Endothelial cell of umbilical vein (primary cell): Measurements from ENCODE around the gene PTPN14. TPM values are rescaled to one million over a fixed set of nuclear protein-coding genes. Genes with fewer than 3 reads are reported as not detected.

ENCODE experiments used
- BruUV-seq: library from RNA; stranded (reverse); fragments of 400-500 nt; replicated peaks from 2 replicates; lab custom pipeline; 2021; lab: Mats Ljungman, UMichigan
- CTCF ChIA-PET: fragments of 300-600, 350-600 bp; sonication (Branson Sonifier 250); formaldehyde crosslinking; loops from one replicate; lab custom pipeline; 2021; ENCODE audit warnings: antibody characterized with exemption, inconsistent platforms; lab: Charles Lee
- POLR2A ChIA-PET: fragments of 300-600, 350-600 bp; sonication (Branson Sonifier 250); formaldehyde crosslinking; loops from one replicate; lab custom pipeline; 2021; ENCODE audit warnings: antibody characterized with exemption, inconsistent platforms; lab: Charles Lee
- DNase-seq: peaks from one replicate; pipeline ENCODE4 v3.0.0-alpha.2; 2011; ENCODE audit warnings: low read depth, low spot score
- FAIRE-seq: peaks from 2 replicates; lab custom pipeline; 2011; peaks lifted over from hg19 to GRCh38; lab: Jason Lieb, UNC
- H2AFZ ChIP-seq: 2 replicates; pipeline ENCODE4 v1.6.0; 2012; ENCODE audit warnings: low read depth, low read length, control low read depth, inconsistent platforms
- H3K27ac ChIP-seq: 2 replicates; pipeline ENCODE4 v1.5.1; 2011; ENCODE audit warnings: low read depth, mild to moderate bottlenecking, control low read depth, low read length, moderate library complexity; ENCODE audit not compliant: insufficient read depth
- H3K27me3 ChIP-seq, 2 experiments: 2 replicates each; pipeline versions ENCODE4 v1.6.0 to v1.6.1; 2011; ENCODE audit warnings: low read length in 2 of 2, mixed read lengths in 1 of 2; ENCODE audit not compliant: control insufficient read depth in 2 of 2, insufficient read depth in 2 of 2
- H3K36me3 ChIP-seq, 2 experiments: 2 replicates in 1 of 2; 3 replicates in 1 of 2; pipeline ENCODE4 v1.5.1; 2011; ENCODE audit warnings: low read length in 2 of 2, mild to moderate bottlenecking in 1 of 2, moderate library complexity in 1 of 2; ENCODE audit not compliant: control insufficient read depth in 2 of 2, insufficient read depth in 2 of 2; ENCODE audit errors: extremely low read depth in 1 of 2
- H3K4me1 ChIP-seq: 3 replicates; pipeline ENCODE4 v1.5.1; 2011; ENCODE audit warnings: mild to moderate bottlenecking, low read length; ENCODE audit not compliant: control insufficient read depth, insufficient read depth; ENCODE audit errors: extremely low read depth
- H3K4me2 ChIP-seq: 2 replicates; pipeline ENCODE4 v1.6.1; 2011; ENCODE audit warnings: low read length, control low read depth, mixed read lengths; ENCODE audit not compliant: insufficient read depth
- H3K4me3 ChIP-seq, 3 experiments: fragments of 200-600 bp in 1 of 3; sonication (generic), shearing (Covaris generic) in 1 of 3; replicated peaks in 1 of 3; 2 replicates each; pipeline ENCODE4 v1.5.1; 2011 to 2016; ENCODE audit warnings: control low read depth in 3 of 3, low read length in 3 of 3, mild to moderate bottlenecking in 2 of 3, inconsistent platforms in 1 of 3, low read depth in 1 of 3, moderate library complexity in 1 of 3; ENCODE audit not compliant: insufficient read depth in 1 of 3
- H3K79me2 ChIP-seq: 2 replicates; pipeline ENCODE4 v1.6.0; 2012; ENCODE audit warnings: low read length, inconsistent platforms; ENCODE audit not compliant: control insufficient read depth, insufficient read depth
- H3K9ac ChIP-seq: replicated peaks from 2 replicates; pipeline ENCODE3; 2011; ENCODE audit warnings: low read length, control low read depth; ENCODE audit not compliant: insufficient read depth; ENCODE audit errors: extremely low read depth
- H3K9me1 ChIP-seq: replicated peaks from 3 replicates; pipeline ENCODE4 v1.6.0; 2011; ENCODE audit warnings: mild to moderate bottlenecking, low read length; ENCODE audit not compliant: control insufficient read depth, insufficient read depth; ENCODE audit errors: extremely low read depth
- H3K9me3 ChIP-seq: replicated peaks from 2 replicates; pipeline ENCODE4 v1.5.1; 2012; ENCODE audit warnings: low read length, inconsistent platforms; ENCODE audit not compliant: control insufficient read depth, insufficient read depth
- H4K20me1 ChIP-seq: replicated peaks from 2 replicates; pipeline ENCODE3; 2011; ENCODE audit warnings: mild to moderate bottlenecking, low read length; ENCODE audit not compliant: control insufficient read depth, insufficient read depth; ENCODE audit errors: extremely low read depth
- EZH2 ChIP-seq: IDR thresholded peaks from 2 replicates; pipeline ENCODE4 v1.6.1; 2012; ENCODE audit warnings: borderline replicate concordance, low read depth, mild to moderate bottlenecking, moderate library complexity, low read length, inconsistent platforms; ENCODE audit not compliant: severe bottlenecking
- FOS ChIP-seq: IDR thresholded peaks from 2 replicates; pipeline ENCODE4 v1.6.1; 2011; ENCODE audit warnings: mild to moderate bottlenecking, low read length, moderate library complexity, borderline replicate concordance; ENCODE audit not compliant: insufficient read depth
- GATA2 ChIP-seq: IDR thresholded peaks from 2 replicates; pipeline ENCODE4 v1.7.0; 2011; ENCODE audit warnings: low read depth, mild to moderate bottlenecking, moderate library complexity, mixed read lengths, low read length; ENCODE audit not compliant: insufficient read length, insufficient read depth
- JUN ChIP-seq: IDR thresholded peaks from 2 replicates; pipeline ENCODE4 v1.6.1; 2011; ENCODE audit warnings: borderline replicate concordance, low read depth; ENCODE audit not compliant: insufficient read length, insufficient read depth
- MYC ChIP-seq: IDR thresholded peaks from one replicate; pipeline ENCODE4 v1.6.1; 2011; ENCODE audit warnings: mild to moderate bottlenecking, low read depth, low read length
- POLR2AphosphoS5 ChIP-seq: IDR thresholded peaks from 2 replicates; pipeline ENCODE4 v1.6.1; 2012; ENCODE audit warnings: low read depth, mild to moderate bottlenecking, control low read depth, low read length, moderate library complexity; ENCODE audit not compliant: insufficient read depth
- dilution Hi-C: fragments of 300-500 bp; cut with MboI; formaldehyde crosslinking; loops from one replicate; pipeline ENCODE4 v1.15.0; 2019; ENCODE audit warnings: low sequenced_read_pairs; ENCODE audit not compliant: extremely low pct_ligation_motif_present
- intact Hi-C: fragments of 100-400 bp; cut with micrococcal nuclease; formaldehyde crosslinking; loops from one replicate; pipeline ENCODE4 v1.10.0; 2022
- polyA plus RNA-seq, 4 experiments: library from polyadenylated mRNA; depleted of rRNA in 3 of 4; stranded (reverse) in 3 of 4; unstranded in 1 of 4; fragments of >200 nt; gene quantifications; 2 replicates each; pipeline versions ENCODE4 v1.2.1 to v1.2.3, GENCODE V29; 2011 to 2012; ENCODE audit warnings: missing spikeins in 1 of 4
- total RNA-seq: library from RNA; stranded (reverse); gene quantifications from 2 replicates; pipeline ENCODE4 v1.2.3, GENCODE V29; 2021
- TF ChIP-seq, protein P1 (sequence below), 2 donors: IDR thresholded peaks; 1 replicate in 1 of 2; 2 replicates in 1 of 2; pipeline ENCODE4 v1.5.1; 2011; ENCODE audit warnings: low read length in 2 of 2, mild to moderate bottlenecking in 2 of 2, moderate library complexity in 2 of 2, control low read depth in 1 of 2, inconsistent platforms in 1 of 2, low read depth in 1 of 2; ENCODE audit not compliant: insufficient read depth in 1 of 2; ENCODE audit errors: extremely low read depth in 1 of 2

The PTPN14 gene
- total and polyA plus RNA-seq, 2 donors (not counting 3 experiments of a cell fraction or from before 2014, with no cell fraction given), result 18.5 to 93.0 TPM

DNA sequence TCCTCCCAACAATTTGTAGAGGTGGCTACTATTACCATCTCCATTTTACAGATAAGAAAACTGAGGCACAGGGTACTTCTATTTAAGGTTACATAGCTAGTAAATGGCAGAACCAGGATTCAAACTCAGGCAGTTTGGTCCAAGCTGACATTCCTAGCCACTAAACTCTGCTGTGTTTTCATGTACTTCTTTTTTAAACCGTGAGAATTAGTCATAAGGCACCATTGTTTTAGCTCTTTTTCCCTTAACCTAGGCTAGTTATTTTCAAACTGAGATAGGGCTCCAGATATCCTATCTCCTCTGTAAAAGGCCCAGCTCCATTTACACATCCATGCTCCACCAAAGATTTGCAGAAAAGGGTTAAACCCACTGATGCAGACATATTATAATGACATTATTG, 92.9 kb downstream of the PTPN14 start:
- no peaks in the 10 kb centered on the region for H3K9me3 ChIP-seq
- DNase-seq, result peak; percentile 58
- H3K79me2 ChIP-seq, result peaks cover 84% of the 10 kb centered on the region
- H4K20me1 ChIP-seq, result no peaks in the 10 kb centered on the region
- H3K4me1 ChIP-seq, result peaks cover 53% of the 10 kb centered on the region
- H3K4me3 ChIP-seq, result no peak overlapping the region
- H3K9me1 ChIP-seq, result no peaks in the 10 kb centered on the region
- intact Hi-C loops (no loop called here), dilution Hi-C loops (no loop called here)
- no peak overlapping the region for H3K4me2 ChIP-seq
- CTCF ChIA-PET, result interaction anchor here (0.8 to 2.8 kb wide), 15 partner anchors 8 to 127 kb away, joined by 3 to 11 read pairs (median 3); no protein-coding TSS in a partner anchor
- H3K9ac ChIP-seq, result no peak overlapping the region
- H3K27me3 ChIP-seq, result no peaks in the 10 kb centered on the region
- FAIRE-seq, result peak; percentile 63
- no peak overlapping the region for H2AFZ ChIP-seq
- peaks cover 0 to 2% of the 10 kb centered on the region in 2 experiments for H3K36me3 ChIP-seq
- H3K27ac ChIP-seq, result no peak overlapping the region
- no peak for TF ChIP-seq POLR2AphosphoS5
- TF ChIP-seq MYC, result no peak
- TF ChIP-seq JUN, result no peak
- TF ChIP-seq, protein P1, sequence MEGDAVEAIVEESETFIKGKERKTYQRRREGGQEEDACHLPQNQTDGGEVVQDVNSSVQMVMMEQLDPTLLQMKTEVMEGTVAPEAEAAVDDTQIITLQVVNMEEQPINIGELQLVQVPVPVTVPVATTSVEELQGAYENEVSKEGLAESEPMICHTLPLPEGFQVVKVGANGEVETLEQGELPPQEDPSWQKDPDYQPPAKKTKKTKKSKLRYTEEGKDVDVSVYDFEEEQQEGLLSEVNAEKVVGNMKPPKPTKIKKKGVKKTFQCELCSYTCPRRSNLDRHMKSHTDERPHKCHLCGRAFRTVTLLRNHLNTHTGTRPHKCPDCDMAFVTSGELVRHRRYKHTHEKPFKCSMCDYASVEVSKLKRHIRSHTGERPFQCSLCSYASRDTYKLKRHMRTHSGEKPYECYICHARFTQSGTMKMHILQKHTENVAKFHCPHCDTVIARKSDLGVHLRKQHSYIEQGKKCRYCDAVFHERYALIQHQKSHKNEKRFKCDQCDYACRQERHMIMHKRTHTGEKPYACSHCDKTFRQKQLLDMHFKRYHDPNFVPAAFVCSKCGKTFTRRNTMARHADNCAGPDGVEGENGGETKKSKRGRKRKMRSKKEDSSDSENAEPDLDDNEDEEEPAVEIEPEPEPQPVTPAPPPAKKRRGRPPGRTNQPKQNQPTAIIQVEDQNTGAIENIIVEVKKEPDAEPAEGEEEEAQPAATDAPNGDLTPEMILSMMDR (IDR thresholded peaks at IDR 0.05; ENCODE audit: extremely low read depth in 1 of 2, insufficient read depth in 1 of 2, low read depth in 1 of 2, low read length in 2 of 2), result no peak
- TF ChIP-seq EZH2, result no peak
- TF ChIP-seq GATA2, result peak; percentile 17
- TF ChIP-seq FOS, result peak; percentile 18
- no TSS peak for BruUV-seq
- POLR2A ChIA-PET, result no interaction called here
